GM12878 (cell line): ENCODE results near the gene MLXIPL. TPM values are rescaled to one million over a fixed set of nuclear protein-coding genes. Genes with fewer than 3 reads are reported as not detected.

Source experiments
- ATAC-seq: fragments of 200-7000 bp; cut with Tn5 transposase; 3 replicates; pipeline ENCODE4 v1.9.1; 2020; ENCODE audit warnings: mild to moderate bottlenecking, moderate library complexity
- BruUV-seq: library from RNA; stranded (reverse); fragments of 400-500 nt; replicated peaks from 2 replicates; lab custom pipeline; 2021; lab: Mats Ljungman, UMichigan
- CTCF ChIA-PET: fragments of 300-600 bp; sonication (Branson Sonifier 250); formaldehyde crosslinking; extraction: SDS; loops from one replicate; lab custom pipeline; 2021; ENCODE audit warnings: inconsistent platforms; lab: Yijun Ruan, JAX
- POLR2A ChIA-PET: fragments of 350-600 bp; formaldehyde crosslinking; extraction: SDS; loops from one replicate; lab custom pipeline; 2021; ENCODE audit warnings: inconsistent platforms; lab: Charles Lee
- RAD21 ChIA-PET: fragments of 300-600 bp; sonication (Branson Sonifier 250); formaldehyde crosslinking; loops from one replicate; lab custom pipeline; 2023; ENCODE audit warnings: antibody characterized with exemption; ENCODE audit not compliant: unreplicated experiment; lab: Charles Lee
- SMC1A ChIA-PET: fragments of 300-600 bp; sonication (Branson Sonifier 250); formaldehyde crosslinking; loops from one replicate; lab custom pipeline; 2023; ENCODE audit not compliant: unreplicated experiment, uncharacterized antibody; lab: Charles Lee
- DNase-seq: peaks from one replicate; pipeline ENCODE4 v3.0.0-alpha.2; 2011; ENCODE audit warnings: low read depth, low spot score
- FAIRE-seq: peaks from 3 replicates; lab custom pipeline; 2011; peaks lifted over from hg19 to GRCh38; lab: Jason Lieb, UNC
- H2AFZ ChIP-seq: 2 replicates; pipeline ENCODE4 v1.6.0; 2011; ENCODE audit warnings: low read depth, low read length, control low read depth; ENCODE audit not compliant: control insufficient read depth
- H3K27ac ChIP-seq: 2 replicates; pipeline ENCODE4 v1.5.1; 2011; ENCODE audit warnings: control low read depth; ENCODE audit not compliant: control insufficient read depth, insufficient read depth
- H3K27me3 ChIP-seq, 2 experiments: replicated peaks in 1 of 2; 2 replicates each; pipeline versions ENCODE4 v1.6.0 to v1.6.1; 2011; ENCODE audit warnings: low read length in 1 of 2; ENCODE audit not compliant: control insufficient read depth in 2 of 2, insufficient read depth in 2 of 2
- H3K36me3 ChIP-seq, 2 experiments: 2 replicates each; pipeline ENCODE4 v1.5.1; 2011; ENCODE audit warnings: low read length in 1 of 2; ENCODE audit not compliant: control insufficient read depth in 2 of 2, insufficient read depth in 2 of 2
- H3K4me1 ChIP-seq: 2 replicates; pipeline ENCODE4 v1.6.1; 2011; ENCODE audit warnings: mild to moderate bottlenecking, low read length, moderate library complexity, mixed read lengths; ENCODE audit not compliant: control insufficient read depth, insufficient read depth
- H3K4me2 ChIP-seq: 2 replicates; pipeline ENCODE4 v1.6.0; 2011; ENCODE audit warnings: control low read depth; ENCODE audit not compliant: control insufficient read depth, insufficient read depth
- H3K4me3 ChIP-seq: fragments of 200-600 bp; sonication (generic); 2 replicates; pipeline ENCODE4 v1.5.1; 2016
- H3K79me2 ChIP-seq: 2 replicates; pipeline ENCODE4 v1.6.0; 2011; ENCODE audit warnings: low read length; ENCODE audit not compliant: control insufficient read depth, insufficient read depth
- H3K9ac ChIP-seq: 2 replicates; pipeline ENCODE4 v1.8.0; 2011; ENCODE audit warnings: low read length, control low read depth, mixed read lengths; ENCODE audit not compliant: control insufficient read depth, insufficient read depth
- H3K9me3 ChIP-seq: replicated peaks from 3 replicates; pipeline ENCODE4 v1.5.1; 2011; ENCODE audit warnings: mild to moderate bottlenecking, low read length; ENCODE audit not compliant: control insufficient read depth, insufficient read depth
- H4K20me1 ChIP-seq: 2 replicates; pipeline ENCODE4 v1.6.0; 2011; ENCODE audit not compliant: control insufficient read depth, insufficient read depth
- DPF2 ChIP-seq: fragments of 450-650 bp; IDR thresholded peaks from 2 replicates; pipeline ENCODE4 v1.6.1; 2017; ENCODE audit warnings: mild to moderate bottlenecking
- HSF1 ChIP-seq: fragments of 150-350 bp; IDR thresholded peaks from 2 replicates; pipeline ENCODE4 v1.6.1; 2014; ENCODE audit warnings: mild to moderate bottlenecking, low read depth, low read length
- KLF5 ChIP-seq: fragments of 450-650 bp; IDR thresholded peaks from 2 replicates; pipeline ENCODE4 v1.6.1; 2014; ENCODE audit warnings: mild to moderate bottlenecking; ENCODE audit not compliant: partially characterized antibody
- MYB ChIP-seq: fragments of 150-350 bp; IDR thresholded peaks from 2 replicates; pipeline ENCODE4 v1.6.1; 2014; ENCODE audit warnings: mild to moderate bottlenecking, low read depth, low read length, borderline replicate concordance
- RELB ChIP-seq: fragments of 450-650 bp; IDR thresholded peaks from 2 replicates; pipeline ENCODE4 v1.6.1; 2017; ENCODE audit warnings: low read depth, mild to moderate bottlenecking, moderate library complexity
- RUNX3 ChIP-seq: IDR thresholded peaks from 2 replicates; pipeline ENCODE4 v1.6.1; 2012; ENCODE audit warnings: low read length, inconsistent platforms
- SMC3 ChIP-seq: IDR thresholded peaks from 2 replicates; pipeline ENCODE4 v1.6.1; 2011; ENCODE audit warnings: low read length, improper control_type of control experiment, borderline replicate concordance
- TARDBP ChIP-seq: IDR thresholded peaks from 2 replicates; pipeline ENCODE4 v1.6.1; 2016; ENCODE audit warnings: borderline replicate concordance
- TBL1XR1 ChIP-seq: IDR thresholded peaks from 2 replicates; pipeline ENCODE4 v1.6.1; 2012; ENCODE audit warnings: low read depth, low read length, improper control_type of control experiment
- ZNF207 ChIP-seq: fragments of 450-650 bp; IDR thresholded peaks from 2 replicates; pipeline ENCODE4 v1.6.1; 2014; ENCODE audit warnings: antibody characterized with exemption, mild to moderate bottlenecking, borderline replicate concordance
- ZNF217 ChIP-seq: fragments of 450-650 bp; IDR thresholded peaks from 2 replicates; pipeline ENCODE4 v1.6.1; 2017; ENCODE audit warnings: antibody characterized with exemption, mild to moderate bottlenecking
- WGBS: methylation state at CpG from one replicate; pipeline ENCODE4 v1.1.6; 2016; ENCODE audit warnings: low lambda C conversion rate; ENCODE audit not compliant: insufficient replicate concordance, insufficient coverage; ENCODE audit errors: missing lambda C conversion rate; 5-methylcytosine and 5-hydroxymethylcytosine counted together
- in situ Hi-C: fragments of 300-500 bp; cut with MboI; formaldehyde crosslinking; loops from 9 replicates; pipeline ENCODE4 v1.14.3; 2018; ENCODE audit warnings: mixed read lengths
- intact Hi-C: fragments of 100-400 bp; cut with micrococcal nuclease; formaldehyde crosslinking; loops from one replicate; pipeline ENCODE4 v1.14.2; 2022; ENCODE audit not compliant: unreplicated experiment
- polyA plus RNA-seq, 11 experiments: library from polyadenylated mRNA; depleted of rRNA in 4 of 11; unstranded in 6 of 11; stranded (reverse) in 5 of 11; fragments of >200 nt; fragmentation: Nextera tagmentation in 4 of 11; fragmentation: Illumina TruSeq in 1 of 11; extraction: Ambion mirVana in 4 of 11; extraction: Trizol in 1 of 11; gene quantifications; 1 replicate in 1 of 11; 2 replicates in 10 of 11; pipeline versions ENCODE4 v1.2.1 to v1.2.3, GENCODE V29; 2011 to 2016; ENCODE audit warnings: inconsistent platforms in 2 of 11, missing spikeins in 2 of 11, low read depth in 1 of 11
- total RNA-seq, 4 experiments: library from RNA; depleted of rRNA in 3 of 4; stranded (reverse); fragments of >200 nt in 3 of 4; fragmentation: Illumina TruSeq in 1 of 4; extraction: Trizol in 1 of 4; gene quantifications; 2 replicates each; pipeline versions ENCODE4 v1.2.1 to v1.2.3, GENCODE V29; 2013 to 2021
- TF ChIP-seq, protein P1 (sequence below): IDR thresholded peaks from 2 replicates; pipeline ENCODE4 v1.6.1; 2011; ENCODE audit warnings: low read depth, low read length, improper control_type of control experiment, borderline replicate concordance
- TF ChIP-seq, protein P2 (sequence below): fragments of 450-650 bp; formaldehyde crosslinking; IDR thresholded peaks from 2 replicates; pipeline ENCODE4 v1.4.0; 2020; ENCODE audit warnings: mild to moderate bottlenecking, moderate library complexity

The MLXIPL gene
- total and polyA plus RNA-seq, 10 of the 15 experiments (the other 5 are each of a cell fraction or from before 2014, with no cell fraction given) = 0.21 TPM; not detected in 9

DNA sequence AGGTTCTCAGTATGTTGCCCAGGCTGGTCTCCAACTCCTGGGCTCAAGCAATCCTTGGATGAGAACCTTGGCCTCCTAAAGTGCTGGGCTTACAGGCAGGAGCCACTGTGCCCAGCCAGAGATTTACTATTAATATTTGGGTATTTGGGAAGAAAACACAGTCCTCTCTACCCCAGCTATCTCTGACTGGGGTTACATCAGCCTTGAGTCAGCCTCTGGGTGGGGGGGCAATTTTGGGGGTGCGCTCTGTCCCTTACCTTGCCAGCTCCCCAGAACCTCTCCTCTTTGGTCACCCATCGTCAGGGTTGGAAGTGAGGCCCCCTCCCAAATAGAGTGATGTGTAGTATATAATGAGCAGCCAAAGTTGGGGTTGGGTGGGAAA, 1.8 kb downstream of the MLXIPL start:
- H3K36me3 ChIP-seq = no peaks in the 10 kb centered on the region
- intact Hi-C loops = no loop called here
- no peaks in the 10 kb centered on the region for H3K4me1 ChIP-seq
- H3K9me3 ChIP-seq = no peaks in the 10 kb centered on the region
- no peak for TF ChIP-seq SMC3
- TF ChIP-seq DPF2 = no peak
- TF ChIP-seq, protein P1, sequence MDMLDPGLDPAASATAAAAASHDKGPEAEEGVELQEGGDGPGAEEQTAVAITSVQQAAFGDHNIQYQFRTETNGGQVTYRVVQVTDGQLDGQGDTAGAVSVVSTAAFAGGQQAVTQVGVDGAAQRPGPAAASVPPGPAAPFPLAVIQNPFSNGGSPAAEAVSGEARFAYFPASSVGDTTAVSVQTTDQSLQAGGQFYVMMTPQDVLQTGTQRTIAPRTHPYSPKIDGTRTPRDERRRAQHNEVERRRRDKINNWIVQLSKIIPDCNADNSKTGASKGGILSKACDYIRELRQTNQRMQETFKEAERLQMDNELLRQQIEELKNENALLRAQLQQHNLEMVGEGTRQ = no peak
- TF ChIP-seq HSF1 = no peak
- TF ChIP-seq, protein P2, sequence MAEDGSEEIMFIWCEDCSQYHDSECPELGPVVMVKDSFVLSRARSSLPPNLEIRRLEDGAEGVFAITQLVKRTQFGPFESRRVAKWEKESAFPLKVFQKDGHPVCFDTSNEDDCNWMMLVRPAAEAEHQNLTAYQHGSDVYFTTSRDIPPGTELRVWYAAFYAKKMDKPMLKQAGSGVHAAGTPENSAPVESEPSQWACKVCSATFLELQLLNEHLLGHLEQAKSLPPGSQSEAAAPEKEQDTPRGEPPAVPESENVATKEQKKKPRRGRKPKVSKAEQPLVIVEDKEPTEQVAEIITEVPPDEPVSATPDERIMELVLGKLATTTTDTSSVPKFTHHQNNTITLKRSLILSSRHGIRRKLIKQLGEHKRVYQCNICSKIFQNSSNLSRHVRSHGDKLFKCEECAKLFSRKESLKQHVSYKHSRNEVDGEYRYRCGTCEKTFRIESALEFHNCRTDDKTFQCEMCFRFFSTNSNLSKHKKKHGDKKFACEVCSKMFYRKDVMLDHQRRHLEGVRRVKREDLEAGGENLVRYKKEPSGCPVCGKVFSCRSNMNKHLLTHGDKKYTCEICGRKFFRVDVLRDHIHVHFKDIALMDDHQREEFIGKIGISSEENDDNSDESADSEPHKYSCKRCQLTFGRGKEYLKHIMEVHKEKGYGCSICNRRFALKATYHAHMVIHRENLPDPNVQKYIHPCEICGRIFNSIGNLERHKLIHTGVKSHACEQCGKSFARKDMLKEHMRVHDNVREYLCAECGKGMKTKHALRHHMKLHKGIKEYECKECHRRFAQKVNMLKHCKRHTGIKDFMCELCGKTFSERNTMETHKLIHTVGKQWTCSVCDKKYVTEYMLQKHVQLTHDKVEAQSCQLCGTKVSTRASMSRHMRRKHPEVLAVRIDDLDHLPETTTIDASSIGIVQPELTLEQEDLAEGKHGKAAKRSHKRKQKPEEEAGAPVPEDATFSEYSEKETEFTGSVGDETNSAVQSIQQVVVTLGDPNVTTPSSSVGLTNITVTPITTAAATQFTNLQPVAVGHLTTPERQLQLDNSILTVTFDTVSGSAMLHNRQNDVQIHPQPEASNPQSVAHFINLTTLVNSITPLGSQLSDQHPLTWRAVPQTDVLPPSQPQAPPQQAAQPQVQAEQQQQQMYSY (CRISPR knock-in tag) = no peak
- TF ChIP-seq TBL1XR1 = no peak
- no peak for TF ChIP-seq RELB
- no peak for TF ChIP-seq ZNF207
- no peak for TF ChIP-seq KLF5
- TF ChIP-seq TARDBP = no peak
- TF ChIP-seq RUNX3 = no peak
- no peak for TF ChIP-seq MYB
- TF ChIP-seq ZNF217 = no peak
- TF ChIP-seq, all 136 proteins: peak for 0
- DNase-seq (no peak), ATAC-seq (no peak), FAIRE-seq (no peak)
- no peak overlapping the region for H3K4me3 ChIP-seq
- H3K4me2 ChIP-seq = no peak overlapping the region
- H3K9ac ChIP-seq = no peak overlapping the region
- no peak overlapping the region for H2AFZ ChIP-seq
- ChIA-PET SMC1A (no interaction called here), POLR2A (no interaction called here), RAD21 (no interaction called here), CTCF (no interaction called here)
- no peaks in the 10 kb centered on the region for H4K20me1 ChIP-seq
- no TSS peak for BruUV-seq
- peaks cover 0 to 6% of the 10 kb centered on the region in 2 experiments; a peak in 2 of 4 replicates for H3K27me3 ChIP-seq
- WGBS = 22% methylated on average over 2 of the region's 2 CpGs
- H3K79me2 ChIP-seq = no peaks in the 10 kb centered on the region
- no peak overlapping the region for H3K27ac ChIP-seq
- in situ Hi-C loops = no loop called here
